Hematopoietic multipotent progenitor cell treated with erythropoietin and hydrocortisone succinate and interleukin-3 and kit ligand, for 4 days (in vitro differentiated cells): ENCODE measurements around the gene SIGLEC1.

Experiments used
- DNase-seq: peaks from one replicate; pipeline ENCODE4 v3.0.0-alpha.2; 2015

Gene SIGLEC1

DNA sequence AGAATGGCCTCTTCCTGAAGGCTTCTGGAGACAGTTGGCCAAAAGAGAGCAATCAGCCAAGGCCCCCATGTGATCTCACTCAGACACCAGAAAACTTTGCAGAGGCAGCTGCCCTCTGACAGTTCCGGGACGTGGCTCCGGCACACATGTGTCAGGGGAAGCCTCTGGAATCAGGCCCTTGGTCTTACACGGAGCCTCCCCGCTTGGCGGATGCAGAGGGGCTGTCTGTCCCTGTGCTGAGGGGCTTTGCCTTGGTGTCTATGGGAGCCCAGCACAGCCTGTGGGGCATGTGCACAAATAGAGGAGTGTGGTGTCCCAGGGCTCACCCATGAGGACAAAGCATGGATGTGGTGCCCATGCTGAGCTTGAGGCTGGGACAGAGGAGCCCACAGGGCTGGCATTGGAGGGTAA, 13.8 kb downstream of the SIGLEC1 start:
- DNase-seq = no peak

DNA sequence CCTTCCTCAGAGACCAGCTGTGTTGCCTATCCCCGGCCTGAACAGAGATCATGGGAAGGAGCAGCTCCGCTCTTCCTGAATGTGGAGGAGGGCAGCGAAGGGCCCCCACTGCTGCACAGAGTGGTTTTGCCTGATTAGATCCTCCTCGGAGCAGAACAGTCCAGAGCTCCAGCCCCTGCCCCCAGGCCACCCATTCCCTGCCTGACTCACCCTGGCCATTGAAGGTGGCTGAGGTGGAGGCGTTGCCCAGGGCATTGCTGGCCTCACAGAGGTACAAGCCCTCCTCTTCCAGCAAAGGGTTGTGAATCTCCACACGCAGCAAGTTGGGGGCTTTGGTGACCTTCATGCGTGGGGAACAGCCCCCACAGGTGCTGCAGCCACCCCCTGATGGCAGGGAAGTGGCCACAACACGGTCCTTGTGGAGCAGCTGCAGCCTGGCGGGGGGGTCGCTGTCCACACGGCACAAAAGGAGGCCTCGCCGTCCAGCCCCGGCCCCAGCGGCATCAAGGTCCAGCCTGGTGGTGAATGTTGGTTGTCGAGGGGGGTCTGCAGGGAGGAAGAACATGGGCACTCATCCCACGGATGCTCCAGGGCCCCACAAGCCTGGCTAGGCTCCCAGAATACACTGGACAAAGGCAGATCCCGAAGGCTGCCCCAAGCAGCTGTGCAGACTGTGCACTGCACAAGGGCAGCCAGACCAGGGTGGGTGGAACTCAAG, 14.7 kb downstream of the SIGLEC1 start:
- no peak for DNase-seq

- DNase-seq = no peak
Measured at GRCh38 chr20:3696745-3697587, 15.4 kb downstream of the SIGLEC1 start.

DNA sequence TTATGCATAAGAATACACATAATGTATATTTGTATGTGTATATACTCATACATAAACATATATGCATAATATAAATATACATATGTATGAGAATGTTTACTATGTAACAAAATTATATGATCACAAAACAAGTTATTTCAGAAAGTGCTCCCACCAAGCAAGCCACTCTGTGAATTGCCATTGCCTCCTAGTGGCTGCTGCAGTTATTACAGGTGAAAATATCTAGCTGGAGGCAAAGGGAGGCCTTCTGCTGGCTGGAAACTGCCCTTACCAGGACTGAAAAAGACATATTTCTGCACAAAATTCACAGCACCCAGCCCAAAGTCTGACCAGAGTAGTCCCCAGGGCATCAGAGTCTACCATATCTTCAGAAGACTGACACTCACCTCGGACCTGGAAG, 16.2 kb downstream of the SIGLEC1 start:
- DNase-seq = peak; percentile 46

DNA sequence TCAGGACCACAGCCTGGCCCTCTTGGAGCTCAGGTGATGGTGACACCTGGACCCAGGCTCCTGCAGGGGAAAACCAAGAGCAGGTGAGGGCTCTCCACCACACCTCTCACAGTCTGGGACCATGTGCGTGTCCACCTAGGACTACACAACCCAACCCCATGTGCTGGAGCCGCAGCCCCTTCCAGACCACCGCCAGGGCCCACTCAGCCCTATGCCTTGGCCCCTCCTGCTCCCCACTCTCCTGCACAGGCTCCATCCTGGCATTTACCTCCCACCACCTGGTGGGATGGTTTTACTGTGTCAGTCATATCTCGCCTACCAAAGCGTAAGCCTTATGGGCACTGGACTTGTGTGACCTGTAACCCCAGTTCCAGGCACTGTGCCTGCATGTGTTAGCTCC, 17.5 kb downstream of the SIGLEC1 start:
- DNase-seq = no peak

DNA sequence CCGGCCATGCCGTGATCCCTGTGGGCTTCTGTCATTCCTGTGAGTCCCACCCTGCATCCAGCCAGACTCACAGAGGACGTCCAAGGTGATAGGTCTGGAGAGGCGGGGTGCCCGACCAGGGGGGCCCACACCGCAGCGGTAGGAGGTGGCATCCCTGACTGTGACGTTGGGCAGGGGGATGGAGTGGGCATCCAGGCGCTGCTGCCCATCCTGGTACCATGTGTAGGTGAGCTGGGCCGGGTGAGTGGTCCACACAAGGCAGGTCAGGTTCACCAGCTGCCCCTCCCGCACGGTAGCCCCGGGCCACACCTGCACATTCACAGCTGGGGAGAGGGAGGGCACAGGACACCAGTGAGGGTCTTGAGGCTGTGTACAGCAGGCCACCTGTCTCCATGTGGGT, 19.0 kb downstream of the SIGLEC1 start:
- DNase-seq = no peak

DNA sequence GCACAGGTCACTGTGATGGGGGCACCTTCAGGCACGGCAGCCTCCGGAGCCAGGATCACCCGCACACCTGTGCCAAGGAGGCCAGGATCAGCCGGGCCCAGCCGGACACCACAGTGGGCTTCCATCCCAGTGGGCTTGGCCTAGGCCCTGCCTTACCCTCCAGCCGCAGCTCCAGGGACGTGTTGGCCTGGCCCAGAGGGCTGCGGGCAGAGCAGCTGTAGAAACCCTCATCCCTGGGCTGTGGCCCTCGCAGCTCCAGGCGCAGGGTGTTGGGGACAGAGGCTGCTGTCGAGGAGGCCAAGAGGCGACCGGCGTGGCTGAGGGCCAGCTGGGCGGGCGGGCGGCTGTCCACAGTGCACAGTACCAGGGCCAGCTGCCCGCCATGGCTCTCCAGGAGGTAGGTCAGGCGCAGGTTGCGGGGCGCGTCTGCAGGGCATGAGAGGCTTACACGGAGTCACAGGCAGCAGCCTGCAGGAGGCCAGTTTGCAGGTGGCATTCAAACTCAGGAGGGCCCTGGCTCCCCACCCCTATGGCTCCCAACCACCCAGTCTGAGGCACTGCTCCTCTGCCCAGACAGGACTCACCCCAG, 19.6 kb downstream of the SIGLEC1 start:
- DNase-seq = no peak

DNA sequence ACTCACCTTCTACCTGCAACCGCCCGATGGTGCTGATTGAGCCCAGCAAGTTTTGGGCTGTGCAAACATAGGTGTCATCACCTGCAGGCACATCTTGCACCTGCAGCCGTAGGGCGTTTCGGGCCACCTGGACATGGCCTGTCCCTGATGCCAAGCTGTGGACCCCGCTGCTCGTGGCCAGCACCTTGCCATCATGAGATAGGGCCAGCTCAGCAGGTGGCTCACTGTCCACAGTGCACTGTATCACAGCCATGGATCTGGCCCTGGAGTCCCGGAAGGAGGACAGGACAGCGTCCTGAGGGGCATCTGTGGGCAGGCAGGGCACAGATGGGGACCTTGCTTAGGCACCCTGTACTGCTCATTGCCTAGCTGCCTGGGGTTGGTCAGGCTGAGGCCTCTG, 20.5 kb downstream of the SIGLEC1 start:
- DNase-seq = no peak

GRCh38 chr20:3691306-3691705, 21.1 kb downstream of the SIGLEC1 start:
- DNase-seq = no peak

DNA sequence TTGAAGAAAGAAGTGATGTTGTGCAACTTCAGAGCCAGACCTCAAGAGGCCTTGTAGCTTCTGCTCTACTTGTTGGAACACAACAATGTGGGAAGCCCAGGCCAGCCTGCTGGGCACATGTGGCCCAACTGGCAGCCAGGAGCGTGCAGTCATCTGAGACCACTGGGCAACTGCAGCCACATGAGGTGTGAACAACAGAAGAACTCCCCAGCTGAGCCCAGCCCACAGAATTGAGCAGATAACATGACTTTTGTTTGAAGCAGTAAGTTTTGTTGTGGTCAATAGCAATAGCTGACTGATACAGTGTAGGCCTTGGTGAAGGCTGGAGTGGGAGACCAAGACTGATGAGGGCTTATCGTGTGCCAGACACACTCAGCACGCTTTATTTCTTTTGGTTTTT, 22.0 kb downstream of the SIGLEC1 start:
- no peak for DNase-seq

DNA sequence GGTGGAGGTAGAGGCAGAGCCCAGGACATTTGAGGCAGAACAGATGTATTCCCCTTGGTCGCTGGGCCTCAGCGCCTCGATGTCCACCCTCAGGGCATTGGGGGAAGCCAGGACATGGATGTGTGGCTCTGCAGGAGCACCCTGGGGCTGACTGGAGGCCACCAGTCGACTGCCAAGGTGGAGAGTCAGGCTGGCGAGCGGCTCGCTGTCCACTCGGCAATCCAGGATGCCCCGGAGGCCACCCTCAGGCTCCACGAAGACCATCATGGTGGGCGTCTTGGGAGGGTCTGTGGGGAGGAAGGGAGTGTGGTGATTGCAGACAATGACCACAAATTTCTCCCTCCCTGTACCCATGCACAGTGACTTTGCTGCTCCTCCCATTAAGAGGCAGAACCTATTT, 22.4 kb downstream of the SIGLEC1 start:
- DNase-seq = no peak

DNA sequence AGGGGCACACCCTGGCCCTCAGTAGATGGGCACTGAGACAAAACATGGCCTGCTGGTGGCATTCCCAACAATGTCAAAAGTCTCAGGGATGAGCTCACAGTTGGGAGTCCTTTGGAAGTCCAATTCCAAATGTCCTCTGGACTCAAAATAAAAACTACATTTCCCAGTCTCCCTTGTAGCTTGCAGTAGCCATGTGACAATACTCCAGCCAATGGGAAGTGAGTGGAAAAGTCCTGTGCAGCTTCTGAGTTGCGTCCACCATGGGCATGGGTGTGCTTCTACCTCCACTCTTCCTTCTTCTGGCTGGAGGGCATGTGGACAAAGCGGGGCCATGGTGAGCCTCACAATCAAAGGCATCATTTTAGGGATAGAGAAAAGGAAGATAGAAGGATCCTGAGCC, 24.7 kb downstream of the SIGLEC1 start:
- peak; percentile 35 for DNase-seq

DNA sequence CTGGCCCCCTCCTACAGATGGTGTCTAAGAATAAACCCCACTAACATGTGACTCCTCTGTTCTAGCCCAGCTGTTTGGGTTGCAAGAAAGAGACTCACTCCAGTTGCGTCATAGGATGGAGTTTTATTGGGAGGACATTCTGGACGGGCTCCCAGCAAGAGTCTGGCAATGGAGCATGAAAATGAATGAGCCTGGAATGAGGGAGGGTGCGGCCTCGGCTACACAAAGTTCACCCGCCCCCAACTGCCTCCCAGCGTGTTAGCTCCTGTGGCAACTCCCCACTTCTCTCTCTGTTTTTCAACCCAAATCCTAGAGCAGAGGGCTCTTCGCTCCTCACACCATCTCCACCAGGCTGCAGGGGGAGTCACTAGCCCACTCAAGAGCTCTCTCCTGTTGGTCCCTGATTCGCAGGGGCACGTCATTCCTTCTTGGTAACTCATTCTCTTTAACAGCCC, 25.5 kb downstream of the SIGLEC1 start:
- no peak for DNase-seq

DNA sequence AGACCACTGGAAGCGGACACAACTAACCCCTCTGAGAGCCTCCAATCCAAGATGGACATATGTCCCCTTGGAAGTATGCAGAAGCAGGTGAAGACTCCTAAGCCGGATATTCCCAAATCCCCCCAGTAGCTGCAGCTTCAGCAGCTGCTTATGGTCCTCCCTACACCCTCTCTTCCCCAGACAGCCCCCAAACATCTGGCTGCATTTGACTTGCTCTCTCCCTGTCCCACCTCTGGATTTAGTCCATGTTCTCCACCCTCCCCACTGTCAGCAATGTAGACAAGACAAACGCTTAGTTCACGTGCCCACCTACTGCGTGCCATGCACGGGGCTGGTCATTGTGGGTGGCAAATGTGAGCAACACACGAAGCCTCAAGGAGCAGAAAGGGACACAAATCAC, 26.0 kb downstream of the SIGLEC1 start:
- DNase-seq = no peak

- no peak for DNase-seq
Measured at GRCh38 chr20:3685341-3685740, 27.1 kb downstream of the SIGLEC1 start.

DNA sequence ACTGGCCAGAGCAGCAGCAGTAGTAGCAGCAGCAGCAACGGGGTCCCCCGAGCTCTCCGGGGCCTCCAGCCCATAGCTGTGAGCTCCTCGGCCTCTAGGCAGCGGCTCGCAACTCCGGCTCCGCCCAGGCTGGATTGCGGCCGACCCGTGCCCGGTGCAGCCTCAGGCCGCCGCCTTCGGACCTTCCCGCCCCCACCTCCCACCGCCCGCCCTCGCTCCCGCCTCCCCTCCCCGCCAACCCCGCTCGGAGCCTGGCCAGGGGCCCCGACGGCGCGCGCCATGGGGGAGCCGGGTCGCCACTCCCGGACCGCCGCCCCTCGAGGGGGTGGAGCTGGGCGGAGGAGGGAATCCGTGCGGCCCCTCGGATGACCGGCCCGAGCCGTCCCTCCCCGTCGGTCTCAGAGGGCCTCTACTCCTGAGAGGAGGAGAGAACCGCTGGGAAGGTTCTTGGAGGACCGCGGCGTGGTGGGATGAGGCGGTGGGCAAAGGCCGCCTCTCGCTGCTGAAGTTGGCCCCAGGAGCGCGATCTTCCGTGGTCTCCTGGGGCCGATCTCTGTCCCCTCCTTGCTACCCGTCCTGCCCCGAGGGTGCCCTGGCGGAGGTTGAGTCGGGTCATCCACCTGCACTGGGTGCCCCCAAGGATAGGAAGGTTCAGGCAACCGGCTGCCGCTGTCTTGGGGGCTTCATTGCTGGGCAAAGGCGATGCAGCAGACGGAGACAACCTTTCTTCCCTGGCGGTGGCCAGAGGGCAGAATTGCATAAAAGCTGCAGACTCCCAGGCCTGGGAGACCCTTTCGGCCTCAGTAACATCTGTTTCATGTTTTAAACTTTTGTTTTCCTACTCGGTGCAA, 30.2 kb downstream of the SIGLEC1 start, which contains the start of gene ADAM33:
Gene ADAM33 (minus strand): TSS at position 80 of the 851 bp plus-strand sequence. CDS start 6 bp downstream, at position 74.
- DNase-seq = no peak

DNA sequence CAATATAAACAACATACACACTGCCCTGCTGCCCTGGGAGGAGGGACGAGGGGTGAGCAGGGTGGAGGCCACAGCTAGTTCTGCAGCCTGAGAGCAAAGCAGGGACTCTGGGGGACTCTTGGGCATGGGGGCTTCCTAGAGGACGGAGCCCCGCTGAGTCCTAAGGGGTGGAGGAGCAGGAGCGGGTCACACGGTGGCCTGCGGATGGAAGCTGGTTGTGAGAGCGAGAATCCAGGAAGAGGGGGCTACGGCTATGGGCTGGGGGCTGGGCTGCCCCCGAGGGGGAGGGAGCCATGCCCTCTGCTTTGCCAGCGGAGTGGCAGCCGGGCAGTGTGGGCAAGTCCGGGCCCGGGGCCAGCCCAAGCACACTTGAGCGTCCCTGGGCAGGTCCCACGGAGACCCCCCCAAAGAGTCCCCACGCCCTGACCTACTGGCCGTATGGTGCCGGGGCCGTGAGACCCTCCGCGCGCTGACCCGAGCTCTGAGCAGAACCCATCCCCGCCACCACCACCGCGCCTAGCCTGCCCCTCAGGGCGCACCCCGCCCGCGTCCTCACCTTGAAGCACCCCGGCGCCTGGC, 31.0 kb downstream of the SIGLEC1 start:
- no peak for DNase-seq

DNA sequence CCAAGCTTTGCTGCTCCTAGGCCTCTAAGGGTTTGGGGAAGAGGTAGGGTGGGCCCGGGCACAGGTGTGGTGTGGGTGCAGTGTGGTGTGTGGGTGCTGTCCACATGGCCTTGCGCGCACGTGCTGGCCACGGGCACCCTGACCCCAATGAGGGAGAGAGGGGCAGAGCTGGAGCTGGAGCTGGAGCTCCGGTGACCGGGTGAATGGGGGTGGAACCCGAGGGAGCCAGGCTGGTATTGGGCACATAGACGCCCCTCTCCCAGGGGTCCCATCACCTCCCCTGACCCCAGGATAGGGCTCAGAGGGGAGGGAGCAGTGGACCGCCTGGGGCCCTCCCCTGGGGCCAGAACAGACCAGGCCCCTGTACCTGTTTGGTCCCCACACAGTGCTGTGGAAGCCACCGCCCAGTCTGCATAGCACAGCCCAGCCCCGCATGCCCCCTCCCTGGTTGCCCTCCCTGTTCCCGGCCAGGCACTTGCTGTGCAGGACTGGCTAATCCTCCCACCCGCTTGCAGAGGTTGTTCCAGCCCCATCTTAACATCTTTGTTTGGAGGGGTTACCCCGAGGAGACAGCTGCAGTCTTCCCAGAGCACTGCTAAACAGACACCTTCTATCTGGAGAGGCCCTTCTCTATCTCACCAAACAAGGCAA, 31.6 kb downstream of the SIGLEC1 start:
- no peak for DNase-seq

DNA sequence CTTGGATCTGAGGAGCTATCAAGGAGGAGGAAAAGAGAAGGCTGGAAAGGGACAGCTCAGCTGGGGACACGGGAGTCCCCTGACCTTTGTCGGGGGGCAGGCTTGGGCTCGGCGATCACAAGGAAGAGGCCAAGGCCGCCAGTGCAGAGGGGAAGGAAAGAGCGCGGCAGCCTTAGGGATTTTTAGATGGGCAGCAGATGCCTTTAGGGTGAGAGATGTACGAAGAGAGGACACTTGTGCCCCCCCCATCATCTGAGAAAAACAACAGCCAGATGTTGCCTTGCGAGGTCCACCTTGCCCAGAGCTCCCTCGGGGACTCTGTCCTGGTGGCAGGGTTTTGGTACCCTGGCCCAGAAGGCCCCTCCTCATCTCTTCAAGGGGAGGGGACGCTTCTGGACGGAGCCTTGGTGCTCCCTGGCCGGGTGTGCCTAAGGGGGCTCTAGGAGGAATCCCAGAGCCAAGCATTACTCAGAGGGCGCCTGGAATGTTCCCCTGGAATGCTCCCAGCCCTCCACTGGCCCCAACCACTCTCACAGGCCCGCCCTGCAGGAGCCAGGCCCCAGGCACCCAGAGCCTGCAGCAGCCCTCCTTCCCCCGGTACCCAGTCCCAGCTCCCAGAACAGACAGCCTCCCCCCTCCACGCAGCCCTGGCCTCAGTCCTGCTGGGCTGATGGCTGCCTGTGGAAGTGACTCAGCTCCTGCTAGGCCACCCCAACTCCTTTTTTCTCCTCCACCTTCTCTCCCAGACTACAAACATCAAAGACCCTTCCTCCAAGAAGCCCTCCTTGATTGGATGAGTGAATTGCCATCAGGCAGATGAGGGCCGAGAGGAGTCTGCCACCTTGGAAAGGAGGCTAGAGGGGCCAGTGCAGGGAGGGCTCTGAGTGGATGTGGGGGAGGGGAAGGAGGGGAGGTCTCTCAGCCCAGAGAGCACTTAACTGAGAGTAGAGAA, 32.4 kb downstream of the SIGLEC1 start:
- DNase-seq = no peak

DNA sequence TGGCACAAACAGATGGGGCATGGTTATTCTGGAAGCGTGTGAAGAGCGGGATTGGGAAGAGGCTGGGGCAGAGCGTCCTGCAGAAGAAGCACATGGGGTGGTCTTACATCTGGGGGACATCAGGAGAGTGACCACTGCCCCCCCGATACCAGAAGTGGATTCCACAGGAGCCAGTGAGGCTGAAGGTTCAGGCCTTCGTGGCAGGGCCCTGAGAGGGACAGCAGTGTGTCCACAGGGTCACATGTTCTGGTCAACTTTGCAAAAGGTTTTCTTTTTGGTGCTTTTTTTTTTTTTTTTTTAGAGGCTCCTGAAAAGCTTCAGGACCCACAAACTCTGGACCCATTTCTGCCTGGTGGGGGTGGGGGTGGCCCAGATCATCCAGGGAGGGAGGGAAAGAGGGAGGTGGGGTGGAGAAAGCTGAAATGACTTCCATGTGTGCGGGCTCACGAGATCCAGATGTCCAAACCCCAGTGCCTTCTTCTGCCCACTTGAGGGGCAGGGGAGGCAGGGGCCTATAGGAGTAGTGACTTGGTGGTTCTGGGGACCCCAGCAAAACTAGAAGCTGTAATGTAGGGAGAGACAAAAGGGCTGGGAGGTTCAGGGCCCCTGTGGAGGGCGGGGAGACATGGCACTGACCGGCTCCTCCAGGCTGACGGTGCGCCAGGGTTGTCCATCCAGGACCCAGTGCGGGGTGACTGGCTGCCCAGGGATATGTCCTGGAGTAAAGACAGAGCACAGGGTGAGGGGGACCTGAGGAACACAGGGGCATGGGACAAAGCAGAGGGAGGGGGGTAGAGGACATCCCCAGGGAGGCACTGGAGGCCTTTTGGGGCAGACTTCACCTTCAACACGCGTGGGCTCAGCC, 33.3 kb downstream of the SIGLEC1 start:
- no peak for DNase-seq
